HG03354 (cell line): Measurements from ENCODE around the gene CLDN12.
A peak's percentile ranks its signal among the peaks of the same experiment; 100 is the strongest.

Experiments used
- ATAC-seq: cut with Tn5 transposase; IDR thresholded peaks from one replicate; pipeline ENCODE4 v1.9.1; 2021; ENCODE audit warnings: mild to moderate bottlenecking; ENCODE audit not compliant: unreplicated experiment, poor library complexity, severe bottlenecking

CLDN12 gene

GRCh38 chr7:90430614-90431460, 27.6 kb downstream of the CLDN12 start:
- no peak for ATAC-seq

GRCh38 chr7:90432752-90433151, 29.5 kb downstream of the CLDN12 start:
- no peak for ATAC-seq

- ATAC-seq: no peak
These were observed 30.0 kb downstream of the CLDN12 start for GRCh38 chr7:90433221-90433620.

- no peak for ATAC-seq
These were observed 42.4 kb downstream of the CLDN12 start for GRCh38 chr7:90445633-90446032.

- ATAC-seq: no peak
These were observed 43.1 kb downstream of the CLDN12 start for GRCh38 chr7:90446137-90446899.

GRCh38 chr7:90453259-90453891, 50.1 kb downstream of the CLDN12 start:
- ATAC-seq: no peak

GRCh38 chr7:90453931-90454330, 50.7 kb downstream of the CLDN12 start:
- ATAC-seq: no peak

GRCh38 chr7:90455163-90456030, 52.1 kb downstream of the CLDN12 start:
- ATAC-seq: peak; percentile 91

- no peak for ATAC-seq
These were observed 54.8 kb downstream of the CLDN12 start for GRCh38 chr7:90458104-90458503.

- ATAC-seq: no peak
These were observed 56.6 kb downstream of the CLDN12 start for GRCh38 chr7:90459888-90460287.

- no peak for ATAC-seq
These were observed 58.0 kb downstream of the CLDN12 start for GRCh38 chr7:90461219-90461618.

- ATAC-seq: peak; percentile 48
These were observed 59.9 kb downstream of the CLDN12 start for GRCh38 chr7:90463151-90463628.
